Liver (tissue), 3 donors: ENCODE results near the gene RUNDC3A.

Experiments
- GABPA ChIP-seq, 2 donors: IDR thresholded peaks in 1 of 2; conservative IDR thresholded peaks in 1 of 2; 2 replicates each; pipeline ENCODE4 v1.6.1; 2016; ENCODE audit warnings: antibody characterized with exemption in 2 of 2, mild to moderate bottlenecking in 1 of 2, moderate library complexity in 1 of 2
- HNF4A ChIP-seq, 2 donors: conservative IDR thresholded peaks; 2 replicates each; pipeline ENCODE4 v1.6.1; 2016; ENCODE audit warnings: antibody characterized with exemption in 2 of 2, mild to moderate bottlenecking in 2 of 2
- HNF4G ChIP-seq: IDR thresholded peaks from 2 replicates; pipeline ENCODE4 v1.6.1; 2016; ENCODE audit warnings: antibody characterized with exemption
- JUND ChIP-seq, 2 donors: IDR thresholded peaks; 2 replicates each; pipeline ENCODE4 v1.6.1; 2016; ENCODE audit warnings: antibody characterized with exemption in 2 of 2
- RAD21 ChIP-seq, 2 donors: IDR thresholded peaks; 2 replicates each; pipeline ENCODE4 v1.6.1; 2016; ENCODE audit warnings: antibody characterized with exemption in 2 of 2, mild to moderate bottlenecking in 2 of 2
- RXRA ChIP-seq, 2 donors: IDR thresholded peaks; 2 replicates each; pipeline ENCODE4 v1.6.1; 2017 to 2018; ENCODE audit warnings: antibody characterized with exemption in 2 of 2, mild to moderate bottlenecking in 1 of 2
- SP1 ChIP-seq: IDR thresholded peaks from 2 replicates; pipeline ENCODE4 v1.6.1; 2018; ENCODE audit warnings: antibody characterized with exemption, mild to moderate bottlenecking
- YY1 ChIP-seq: IDR thresholded peaks from 2 replicates; pipeline ENCODE4 v1.6.1; 2016; ENCODE audit warnings: antibody characterized with exemption, mild to moderate bottlenecking
- TF ChIP-seq, protein P1 (sequence below): fragments of 150-350 bp; IDR thresholded peaks from 2 replicates; pipeline ENCODE4 v1.5.1; 2017; ENCODE audit warnings: improper control_type of control experiment, low read depth, low read length; ENCODE audit not compliant: missing input control
- TF ChIP-seq, protein P2 (sequence below): IDR thresholded peaks from 2 replicates; pipeline ENCODE4 v1.6.1; 2016; ENCODE audit warnings: antibody characterized with exemption, mild to moderate bottlenecking
- TF ChIP-seq, protein P3 (sequence below): IDR thresholded peaks from 2 replicates; pipeline ENCODE4 v1.6.1; 2016; ENCODE audit warnings: antibody characterized with exemption
- TF ChIP-seq, protein P4 (sequence below): IDR thresholded peaks from 2 replicates; pipeline ENCODE4 v1.6.1; 2016; ENCODE audit warnings: antibody characterized with exemption
- TF ChIP-seq, protein P5 (sequence below): IDR thresholded peaks from 2 replicates; pipeline ENCODE4 v1.6.1; 2016; ENCODE audit warnings: antibody characterized with exemption
- donor health status: healthy.
- donor health status: healthy.

DNA sequence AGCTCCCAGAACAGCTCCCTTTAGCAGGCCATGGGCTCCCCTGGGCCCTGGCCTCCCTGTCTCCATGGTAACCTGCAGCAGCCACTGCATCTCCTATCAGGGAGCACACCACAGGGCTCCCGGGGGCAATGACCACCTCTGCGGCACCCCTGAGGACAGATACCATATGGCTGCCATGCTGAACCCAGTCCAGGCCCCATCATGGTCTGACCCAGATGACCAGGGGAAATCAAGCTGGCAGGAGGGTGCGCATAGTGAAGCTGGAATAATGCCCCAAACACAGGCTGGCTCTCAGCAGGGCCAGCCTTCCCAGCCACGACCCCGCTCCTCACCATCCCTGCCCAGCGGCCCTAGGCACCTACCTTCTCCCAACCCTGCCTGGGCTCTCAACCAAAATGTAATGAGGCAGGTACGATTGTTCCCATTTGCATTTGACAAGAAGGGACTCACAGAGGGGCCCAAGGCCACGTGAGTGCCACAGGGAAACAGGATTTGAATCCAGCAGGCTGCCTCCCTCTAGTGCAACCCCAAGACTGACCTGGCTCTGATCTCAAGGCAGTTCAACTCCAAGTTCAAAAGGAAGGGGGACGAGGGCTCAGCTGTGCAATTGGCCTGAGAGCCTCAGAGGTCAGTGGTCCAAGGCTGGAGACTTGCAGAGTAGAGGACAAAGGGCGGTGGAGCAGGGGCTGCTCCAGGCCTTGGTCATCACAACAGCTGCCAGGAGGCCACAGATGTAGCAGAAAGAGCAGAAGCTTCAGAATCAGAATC lies 2.4 kb downstream of the RUNDC3A start:
- TF ChIP-seq, protein P1, sequence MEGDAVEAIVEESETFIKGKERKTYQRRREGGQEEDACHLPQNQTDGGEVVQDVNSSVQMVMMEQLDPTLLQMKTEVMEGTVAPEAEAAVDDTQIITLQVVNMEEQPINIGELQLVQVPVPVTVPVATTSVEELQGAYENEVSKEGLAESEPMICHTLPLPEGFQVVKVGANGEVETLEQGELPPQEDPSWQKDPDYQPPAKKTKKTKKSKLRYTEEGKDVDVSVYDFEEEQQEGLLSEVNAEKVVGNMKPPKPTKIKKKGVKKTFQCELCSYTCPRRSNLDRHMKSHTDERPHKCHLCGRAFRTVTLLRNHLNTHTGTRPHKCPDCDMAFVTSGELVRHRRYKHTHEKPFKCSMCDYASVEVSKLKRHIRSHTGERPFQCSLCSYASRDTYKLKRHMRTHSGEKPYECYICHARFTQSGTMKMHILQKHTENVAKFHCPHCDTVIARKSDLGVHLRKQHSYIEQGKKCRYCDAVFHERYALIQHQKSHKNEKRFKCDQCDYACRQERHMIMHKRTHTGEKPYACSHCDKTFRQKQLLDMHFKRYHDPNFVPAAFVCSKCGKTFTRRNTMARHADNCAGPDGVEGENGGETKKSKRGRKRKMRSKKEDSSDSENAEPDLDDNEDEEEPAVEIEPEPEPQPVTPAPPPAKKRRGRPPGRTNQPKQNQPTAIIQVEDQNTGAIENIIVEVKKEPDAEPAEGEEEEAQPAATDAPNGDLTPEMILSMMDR: no peak
- TF ChIP-seq RAD21 (IDR thresholded peaks at IDR 0.05) (no peak), HNF4G (no peak), RXRA (IDR thresholded peaks at IDR 0.05) (no peak), JUND (IDR thresholded peaks at IDR 0.05) (no peak), YY1 (no peak), HNF4A (conservative IDR thresholded peaks at IDR 0.05) (no peak), GABPA (IDR thresholded peaks at IDR 0.05 in 1 of 2, conservative IDR thresholded peaks at IDR 0.05 in 1 of 2) (no peak), SP1 (no peak)
- TF ChIP-seq, protein P2, sequence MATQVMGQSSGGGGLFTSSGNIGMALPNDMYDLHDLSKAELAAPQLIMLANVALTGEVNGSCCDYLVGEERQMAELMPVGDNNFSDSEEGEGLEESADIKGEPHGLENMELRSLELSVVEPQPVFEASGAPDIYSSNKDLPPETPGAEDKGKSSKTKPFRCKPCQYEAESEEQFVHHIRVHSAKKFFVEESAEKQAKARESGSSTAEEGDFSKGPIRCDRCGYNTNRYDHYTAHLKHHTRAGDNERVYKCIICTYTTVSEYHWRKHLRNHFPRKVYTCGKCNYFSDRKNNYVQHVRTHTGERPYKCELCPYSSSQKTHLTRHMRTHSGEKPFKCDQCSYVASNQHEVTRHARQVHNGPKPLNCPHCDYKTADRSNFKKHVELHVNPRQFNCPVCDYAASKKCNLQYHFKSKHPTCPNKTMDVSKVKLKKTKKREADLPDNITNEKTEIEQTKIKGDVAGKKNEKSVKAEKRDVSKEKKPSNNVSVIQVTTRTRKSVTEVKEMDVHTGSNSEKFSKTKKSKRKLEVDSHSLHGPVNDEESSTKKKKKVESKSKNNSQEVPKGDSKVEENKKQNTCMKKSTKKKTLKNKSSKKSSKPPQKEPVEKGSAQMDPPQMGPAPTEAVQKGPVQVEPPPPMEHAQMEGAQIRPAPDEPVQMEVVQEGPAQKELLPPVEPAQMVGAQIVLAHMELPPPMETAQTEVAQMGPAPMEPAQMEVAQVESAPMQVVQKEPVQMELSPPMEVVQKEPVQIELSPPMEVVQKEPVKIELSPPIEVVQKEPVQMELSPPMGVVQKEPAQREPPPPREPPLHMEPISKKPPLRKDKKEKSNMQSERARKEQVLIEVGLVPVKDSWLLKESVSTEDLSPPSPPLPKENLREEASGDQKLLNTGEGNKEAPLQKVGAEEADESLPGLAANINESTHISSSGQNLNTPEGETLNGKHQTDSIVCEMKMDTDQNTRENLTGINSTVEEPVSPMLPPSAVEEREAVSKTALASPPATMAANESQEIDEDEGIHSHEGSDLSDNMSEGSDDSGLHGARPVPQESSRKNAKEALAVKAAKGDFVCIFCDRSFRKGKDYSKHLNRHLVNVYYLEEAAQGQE: no peak
- TF ChIP-seq, protein P3, sequence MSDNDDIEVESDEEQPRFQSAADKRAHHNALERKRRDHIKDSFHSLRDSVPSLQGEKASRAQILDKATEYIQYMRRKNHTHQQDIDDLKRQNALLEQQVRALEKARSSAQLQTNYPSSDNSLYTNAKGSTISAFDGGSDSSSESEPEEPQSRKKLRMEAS: no peak
- TF ChIP-seq, protein P4, sequence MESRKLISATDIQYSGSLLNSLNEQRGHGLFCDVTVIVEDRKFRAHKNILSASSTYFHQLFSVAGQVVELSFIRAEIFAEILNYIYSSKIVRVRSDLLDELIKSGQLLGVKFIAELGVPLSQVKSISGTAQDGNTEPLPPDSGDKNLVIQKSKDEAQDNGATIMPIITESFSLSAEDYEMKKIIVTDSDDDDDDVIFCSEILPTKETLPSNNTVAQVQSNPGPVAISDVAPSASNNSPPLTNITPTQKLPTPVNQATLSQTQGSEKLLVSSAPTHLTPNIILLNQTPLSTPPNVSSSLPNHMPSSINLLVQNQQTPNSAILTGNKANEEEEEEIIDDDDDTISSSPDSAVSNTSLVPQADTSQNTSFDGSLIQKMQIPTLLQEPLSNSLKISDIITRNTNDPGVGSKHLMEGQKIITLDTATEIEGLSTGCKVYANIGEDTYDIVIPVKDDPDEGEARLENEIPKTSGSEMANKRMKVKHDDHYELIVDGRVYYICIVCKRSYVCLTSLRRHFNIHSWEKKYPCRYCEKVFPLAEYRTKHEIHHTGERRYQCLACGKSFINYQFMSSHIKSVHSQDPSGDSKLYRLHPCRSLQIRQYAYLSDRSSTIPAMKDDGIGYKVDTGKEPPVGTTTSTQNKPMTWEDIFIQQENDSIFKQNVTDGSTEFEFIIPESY: no peak
- TF ChIP-seq, protein P5, sequence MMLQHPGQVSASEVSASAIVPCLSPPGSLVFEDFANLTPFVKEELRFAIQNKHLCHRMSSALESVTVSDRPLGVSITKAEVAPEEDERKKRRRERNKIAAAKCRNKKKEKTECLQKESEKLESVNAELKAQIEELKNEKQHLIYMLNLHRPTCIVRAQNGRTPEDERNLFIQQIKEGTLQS: no peak
